ENCODE results near the gene TCEA2.

TCEA2 gene

DNA sequence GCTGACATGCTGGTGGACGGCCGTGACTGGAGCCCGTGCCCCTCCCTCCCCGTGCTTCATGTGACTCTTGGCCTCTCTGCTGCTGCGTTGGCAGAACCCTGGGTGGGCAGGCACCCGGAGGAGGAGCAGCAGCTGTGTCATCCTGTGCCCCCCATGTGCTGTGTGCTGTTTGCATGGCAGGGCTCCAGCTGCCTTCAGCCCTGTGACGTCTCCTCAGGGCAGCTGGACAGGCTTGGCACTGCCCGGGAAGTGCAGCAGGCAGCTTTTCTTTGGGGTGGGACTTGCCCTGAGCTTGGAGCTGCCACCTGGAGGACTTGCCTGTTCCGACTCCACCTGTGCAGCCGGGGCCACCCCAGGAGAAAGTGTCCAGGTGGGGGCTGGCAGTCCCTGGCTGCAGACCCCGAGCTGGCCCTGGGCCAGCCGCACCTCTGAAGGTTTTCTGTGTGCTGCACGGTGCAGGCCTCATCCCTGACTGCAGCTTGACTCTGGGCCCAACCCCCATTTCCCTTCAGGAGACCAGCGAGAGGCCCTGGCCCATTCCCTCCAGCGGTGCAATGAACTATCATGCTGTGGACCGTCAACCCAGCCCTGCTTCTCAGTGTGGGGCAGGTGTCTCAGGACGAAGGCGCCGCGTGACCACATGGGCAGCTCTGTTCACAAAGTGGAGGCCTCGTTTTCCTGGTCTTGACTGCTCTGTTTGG, 36.2 kb downstream of the TCEA2 start:
- no peak for DNase-seq

DNA sequence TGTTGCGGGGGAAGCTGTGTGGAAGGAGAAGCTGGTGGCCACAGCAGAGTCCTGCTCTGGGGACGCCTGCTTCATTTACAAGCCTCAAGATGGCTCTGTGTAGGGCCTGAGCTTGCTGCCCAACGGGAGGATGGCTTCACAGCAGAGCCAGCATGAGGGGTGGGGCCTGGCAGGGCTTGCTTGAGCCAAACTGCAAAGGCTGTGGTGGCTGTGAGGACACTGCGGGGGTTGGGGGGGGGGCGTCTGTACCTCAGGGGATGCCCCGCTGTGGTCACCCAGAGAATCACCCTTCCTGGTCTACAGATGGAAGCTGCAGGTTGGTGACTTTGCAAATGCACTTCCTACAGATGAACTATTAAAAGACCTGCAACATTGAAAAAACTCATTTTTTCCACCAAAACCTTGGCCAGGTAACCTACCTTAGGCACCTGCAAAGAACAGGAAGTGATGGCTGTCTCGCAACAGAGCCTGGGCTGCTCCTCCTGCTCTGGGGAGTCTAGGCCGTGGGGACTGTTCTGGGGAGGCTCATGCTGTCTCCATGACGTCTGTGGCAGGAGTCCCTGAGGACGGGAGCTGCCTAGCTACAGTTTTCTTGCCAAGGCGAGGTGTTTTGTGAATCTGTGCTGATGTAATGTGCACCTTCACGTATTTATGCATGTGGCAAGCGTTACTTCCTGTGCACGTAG, 37.0 kb downstream of the TCEA2 start:
- no peak for DNase-seq

DNA sequence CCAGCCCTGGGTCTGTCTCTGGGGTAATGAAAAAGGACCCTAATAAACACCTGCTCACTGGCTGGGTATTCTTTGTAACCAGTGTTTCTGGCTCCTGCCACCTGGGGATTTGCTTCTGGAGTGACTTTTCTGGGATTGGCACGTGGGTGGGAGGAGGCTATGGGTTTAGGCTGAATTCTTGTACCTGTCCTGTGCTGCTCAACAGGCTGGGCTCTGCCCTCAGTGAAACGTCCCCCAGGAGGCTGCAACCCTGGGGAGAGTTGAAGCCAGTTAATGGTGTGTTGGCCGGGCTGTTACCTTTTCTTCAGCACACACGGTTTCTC, 37.5 kb downstream of the TCEA2 start:
- DNase-seq, result no peak

DNA sequence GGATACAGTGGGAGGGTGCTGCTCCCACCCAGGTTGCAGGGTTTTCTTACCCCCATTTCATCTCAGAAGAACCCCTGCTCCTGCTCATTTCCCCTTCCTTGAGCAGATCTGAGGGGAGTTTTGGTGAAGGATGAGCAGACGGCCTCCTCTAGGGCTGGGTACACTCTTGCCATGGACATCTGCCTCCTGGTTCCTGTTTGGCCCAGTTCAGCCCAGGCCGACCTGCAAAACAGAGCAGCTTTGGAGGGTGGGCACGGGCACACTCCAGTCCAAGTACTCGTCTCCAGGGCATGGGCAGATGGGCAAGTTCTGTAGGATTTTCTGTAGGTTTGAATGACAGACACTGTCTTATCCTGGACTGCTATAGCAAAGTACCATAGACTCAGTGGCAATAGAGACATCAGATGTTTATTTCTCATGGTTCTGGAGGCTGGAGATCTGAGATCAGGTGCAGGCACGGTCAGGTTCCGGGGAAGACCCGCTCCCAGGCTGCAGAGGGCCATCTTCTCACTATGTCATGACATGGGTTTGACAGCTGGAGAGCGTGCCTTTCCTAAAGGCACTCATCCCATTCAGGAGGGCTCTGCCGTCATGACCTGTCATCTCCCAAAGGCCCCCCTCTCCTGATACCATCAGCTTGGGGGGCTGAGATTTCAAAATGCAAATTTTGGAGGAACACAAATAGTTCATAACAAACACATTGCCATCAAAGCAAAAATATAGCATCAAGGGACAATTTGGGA, 38.1 kb downstream of the TCEA2 start:
- DNase-seq, result no peak

DNA sequence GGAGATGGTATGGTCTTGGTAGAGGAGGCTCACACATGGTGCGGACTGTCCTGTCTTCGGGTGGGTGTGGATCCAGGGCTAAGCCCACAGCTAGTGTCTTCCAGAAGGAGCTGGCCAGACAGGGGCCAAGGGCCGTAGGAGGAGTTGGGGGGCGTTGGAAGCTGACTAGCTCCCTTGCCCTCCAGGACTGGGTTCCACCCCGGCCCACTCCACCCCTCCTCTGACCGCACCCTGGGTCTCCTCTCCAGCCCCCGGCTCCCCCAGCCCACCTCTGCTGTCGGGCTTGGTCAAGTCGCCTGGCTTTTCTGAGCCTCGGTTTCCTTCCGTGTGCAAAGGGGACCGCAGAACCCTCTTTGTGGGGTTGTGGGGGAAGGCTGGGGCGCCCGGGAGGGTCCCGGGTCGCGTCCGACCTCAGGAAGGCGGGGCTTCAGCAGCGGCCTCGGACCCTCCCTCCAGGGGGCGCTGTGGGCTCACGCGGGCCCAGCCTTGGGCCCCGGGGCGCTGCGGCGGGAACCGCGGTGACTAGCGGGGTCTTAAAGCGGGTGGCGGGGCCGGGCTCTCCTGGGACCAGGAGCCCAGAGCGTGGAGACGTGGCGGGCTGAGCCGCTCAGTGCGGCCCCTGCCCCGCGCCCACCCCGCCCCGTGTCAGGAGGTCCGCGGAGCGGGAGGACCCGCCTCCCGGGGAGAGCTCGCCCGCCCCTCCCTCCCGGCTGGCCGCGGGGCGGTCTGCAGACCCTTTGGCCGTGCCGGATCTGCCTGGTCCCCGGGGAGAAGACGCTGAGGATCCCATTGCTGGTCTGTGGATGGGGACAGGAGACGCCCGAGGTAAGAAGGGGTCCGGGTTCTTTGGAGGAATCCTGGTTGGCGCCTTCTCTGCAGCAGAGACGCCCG, 39.0 kb downstream of the TCEA2 start:
- DNase-seq, result peak; percentile 78 to 80

DNA sequence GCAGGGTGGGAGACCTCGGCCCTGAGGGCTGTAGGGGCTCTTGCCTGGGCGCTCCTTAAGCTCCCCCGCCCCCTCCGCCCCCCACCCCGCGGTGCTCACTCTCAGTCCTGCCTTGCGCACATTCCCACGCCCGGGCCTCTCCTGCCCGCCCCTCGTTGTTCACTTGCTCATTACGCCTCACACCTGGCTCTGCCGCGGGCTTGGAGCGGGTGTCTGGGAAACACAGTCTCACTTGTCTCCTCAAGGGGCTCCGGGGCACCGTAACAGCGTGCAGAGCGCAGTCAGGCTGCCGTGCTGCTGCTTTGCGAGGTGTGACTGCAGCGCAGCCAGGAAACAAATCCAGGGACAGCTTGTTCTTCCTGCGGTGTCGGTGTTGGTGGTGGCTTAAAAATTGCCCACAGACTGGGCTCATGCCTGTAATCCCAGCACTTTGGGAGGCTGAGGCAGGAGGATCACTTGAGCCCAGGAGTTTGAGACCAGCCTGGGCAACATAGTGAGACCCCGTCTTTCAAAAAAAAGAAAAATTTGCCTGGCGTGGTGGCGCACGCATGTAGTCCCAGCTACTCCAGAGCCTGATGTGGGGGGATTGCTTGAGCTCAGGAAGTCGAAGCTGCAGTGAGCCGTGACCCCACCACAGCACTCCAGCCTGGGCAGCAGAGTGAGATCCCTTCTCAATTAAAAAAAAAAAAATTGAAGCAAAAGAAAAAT, 39.8 kb downstream of the TCEA2 start:
- no peak for DNase-seq

DNA sequence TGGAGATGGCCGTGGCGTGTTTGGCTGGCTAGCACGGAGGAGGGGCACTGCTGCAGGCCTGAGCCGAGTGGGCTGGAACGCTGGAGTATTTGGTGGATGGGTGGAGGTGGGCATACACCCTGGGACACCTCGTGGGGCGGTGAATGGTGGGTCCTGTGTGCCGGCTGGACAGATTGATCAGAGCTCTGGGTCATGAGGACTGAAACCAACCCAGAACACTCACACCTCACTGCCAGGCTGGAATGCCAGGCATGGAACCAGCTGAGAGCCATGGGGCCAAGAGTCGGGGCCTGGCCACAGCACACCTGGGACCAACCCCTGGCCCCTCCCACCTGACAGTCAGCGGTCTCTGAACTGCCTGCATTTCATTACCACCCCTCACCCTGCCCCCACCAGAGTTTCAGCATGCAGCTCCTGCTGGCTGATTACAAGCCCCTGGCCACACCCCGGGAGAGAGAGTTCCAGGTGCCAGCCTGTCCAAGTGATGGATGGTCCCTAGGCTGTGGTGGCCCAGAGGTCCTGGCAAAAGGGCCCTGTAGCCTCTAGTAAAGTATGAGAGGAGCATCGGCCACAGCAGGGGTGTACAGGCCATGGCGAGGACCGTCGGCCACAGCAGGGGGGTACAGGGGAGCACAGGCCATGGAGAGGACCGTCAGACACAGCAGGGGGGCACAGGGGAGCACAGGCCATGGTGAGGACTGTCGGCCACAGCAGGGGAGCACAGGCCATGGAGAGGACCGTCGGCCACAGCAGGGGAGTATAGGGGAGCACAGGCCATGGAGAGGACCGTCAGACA, 41.1 kb downstream of the TCEA2 start:
- peak in 1 of 2 donors; percentile 9 for DNase-seq

DNA sequence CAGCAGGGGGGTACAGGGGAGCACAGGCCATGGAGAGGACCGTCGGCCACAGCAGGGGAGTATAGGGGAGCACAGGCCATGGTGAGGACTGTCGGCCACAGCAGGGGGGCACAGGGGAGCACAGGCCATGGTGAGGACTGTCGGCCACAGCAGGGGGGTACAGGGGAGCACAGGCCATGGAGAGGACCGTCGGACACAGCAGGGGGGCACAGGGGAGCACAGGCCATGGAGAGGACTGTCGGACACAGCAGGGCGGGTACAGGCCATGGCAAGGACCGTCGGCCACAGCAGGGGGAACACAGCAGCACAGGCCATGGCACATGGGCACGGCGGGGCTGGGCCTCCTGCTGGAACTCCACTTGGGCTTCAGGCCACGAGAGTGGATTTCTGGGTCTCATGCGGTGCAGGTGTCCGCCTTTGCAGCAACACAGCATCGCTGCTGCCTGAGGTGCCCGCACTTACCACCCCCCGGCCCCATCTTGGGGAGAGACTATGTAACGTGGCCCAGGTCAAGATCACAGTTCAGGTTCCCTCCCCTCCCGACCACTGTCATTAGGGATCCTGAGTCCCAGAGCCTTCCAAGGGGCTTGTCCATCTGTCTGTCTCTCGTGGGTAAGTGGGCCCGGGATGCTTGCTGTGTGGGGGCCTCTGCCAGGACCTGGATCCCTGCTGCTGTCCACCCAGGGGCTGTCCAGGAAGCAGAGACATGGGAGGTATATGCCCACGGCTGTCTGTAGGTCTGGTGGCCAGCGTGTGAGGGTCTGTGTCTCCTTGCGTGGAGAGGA, 41.9 kb downstream of the TCEA2 start:
- peak in 1 of 2 donors; percentile 15 for DNase-seq

DNA sequence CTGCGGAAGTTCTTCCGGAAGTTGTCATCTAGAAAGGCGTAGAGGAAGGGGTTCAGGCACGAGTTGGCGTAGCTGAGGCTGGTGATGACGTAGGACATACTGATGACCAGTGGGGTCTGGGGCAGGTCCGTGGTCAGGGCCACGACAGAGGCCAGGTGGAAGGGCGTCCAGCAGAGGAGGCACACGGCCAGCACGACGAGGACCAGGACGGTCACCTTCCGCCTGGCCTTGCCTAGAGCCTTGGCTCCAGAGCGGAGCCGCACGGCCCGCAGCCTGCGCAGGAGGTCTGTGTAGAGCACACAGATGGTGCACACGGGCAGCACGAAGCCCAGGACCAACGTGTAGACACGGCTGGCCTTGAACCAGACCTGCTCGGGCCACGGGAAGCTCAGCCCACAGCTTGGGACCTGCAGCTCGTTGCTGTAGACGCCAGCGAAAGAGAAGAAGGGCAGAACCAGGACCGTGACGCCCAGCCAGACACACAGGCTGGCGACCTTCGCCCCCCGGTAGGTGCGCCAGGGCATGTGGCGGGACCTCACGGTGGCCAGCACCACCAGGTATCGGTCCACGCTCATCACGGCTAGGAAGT, 42.9 kb downstream of the TCEA2 start:
- DNase-seq, result no peak

DNA sequence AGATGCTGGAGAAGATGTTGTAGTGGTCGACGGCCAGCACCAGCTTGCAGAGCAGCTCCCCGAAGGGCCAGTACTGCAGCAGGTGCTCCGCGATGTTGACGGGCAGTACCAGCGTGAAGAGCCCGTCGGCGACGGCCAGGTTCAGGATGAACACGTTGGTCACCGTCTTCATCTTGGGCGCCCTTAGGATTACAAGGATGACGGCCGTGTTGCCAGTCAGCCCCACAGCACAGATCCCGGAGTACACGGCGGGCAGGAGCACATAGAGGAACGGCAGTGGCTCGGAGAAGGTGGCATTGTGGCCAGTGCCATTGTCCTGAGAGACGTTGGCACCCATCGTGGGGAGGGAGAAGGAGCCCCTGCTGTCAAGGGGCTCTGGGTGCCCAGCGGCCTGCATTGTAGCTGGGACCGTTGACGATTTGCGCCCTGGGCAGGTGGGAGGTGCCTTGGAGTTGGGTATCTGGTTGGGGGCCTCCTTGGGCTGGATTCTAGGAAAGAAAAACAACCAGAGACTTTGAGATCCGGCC, 43.5 kb downstream of the TCEA2 start:
- no peak for DNase-seq

DNA sequence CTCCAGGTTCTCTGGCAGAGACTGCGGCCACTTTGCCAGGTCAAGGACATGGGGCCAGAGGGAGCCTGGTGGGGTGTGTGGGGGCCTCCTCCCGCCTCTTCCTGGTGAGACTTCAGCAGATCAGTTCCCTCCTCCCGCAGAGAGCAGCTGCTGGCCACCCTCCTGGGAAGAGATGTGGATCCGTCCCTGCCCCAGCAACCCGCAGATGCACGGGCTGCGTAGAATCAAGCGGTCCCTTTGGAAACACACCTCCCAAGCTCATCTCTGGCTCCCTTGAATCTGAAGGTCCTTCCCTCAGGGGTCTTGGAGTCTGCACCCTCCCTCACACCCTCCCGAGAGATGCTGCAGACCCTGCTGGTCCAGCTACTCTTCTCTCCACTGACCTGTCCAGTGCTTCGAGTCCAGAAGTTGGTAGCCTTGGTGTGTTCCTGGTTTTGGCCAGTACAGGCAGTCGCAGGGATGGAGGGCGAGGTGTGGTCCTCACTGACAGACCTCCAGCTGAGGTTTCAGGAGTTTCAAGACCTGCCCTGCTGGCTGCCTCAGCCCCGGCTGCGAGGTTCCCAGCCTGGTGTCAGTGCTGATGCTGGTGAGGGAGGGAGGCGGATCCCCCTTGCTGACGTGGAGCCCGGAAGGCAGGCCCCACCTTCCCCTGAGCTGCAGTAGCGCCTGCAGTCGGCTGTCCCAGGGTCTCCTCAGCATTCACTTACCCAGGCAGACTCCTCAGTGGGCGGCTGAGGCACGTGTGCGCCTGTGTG, 44.2 kb downstream of the TCEA2 start, which contains the start of gene NPBWR2:
Gene NPBWR2, minus strand, starts transcription at position 585 of the 755 bp plus-strand sequence. CDS start 734 bp downstream, outside the sequence.
- DNase-seq, result peak in 1 of 2 donors; percentile 26

DNA sequence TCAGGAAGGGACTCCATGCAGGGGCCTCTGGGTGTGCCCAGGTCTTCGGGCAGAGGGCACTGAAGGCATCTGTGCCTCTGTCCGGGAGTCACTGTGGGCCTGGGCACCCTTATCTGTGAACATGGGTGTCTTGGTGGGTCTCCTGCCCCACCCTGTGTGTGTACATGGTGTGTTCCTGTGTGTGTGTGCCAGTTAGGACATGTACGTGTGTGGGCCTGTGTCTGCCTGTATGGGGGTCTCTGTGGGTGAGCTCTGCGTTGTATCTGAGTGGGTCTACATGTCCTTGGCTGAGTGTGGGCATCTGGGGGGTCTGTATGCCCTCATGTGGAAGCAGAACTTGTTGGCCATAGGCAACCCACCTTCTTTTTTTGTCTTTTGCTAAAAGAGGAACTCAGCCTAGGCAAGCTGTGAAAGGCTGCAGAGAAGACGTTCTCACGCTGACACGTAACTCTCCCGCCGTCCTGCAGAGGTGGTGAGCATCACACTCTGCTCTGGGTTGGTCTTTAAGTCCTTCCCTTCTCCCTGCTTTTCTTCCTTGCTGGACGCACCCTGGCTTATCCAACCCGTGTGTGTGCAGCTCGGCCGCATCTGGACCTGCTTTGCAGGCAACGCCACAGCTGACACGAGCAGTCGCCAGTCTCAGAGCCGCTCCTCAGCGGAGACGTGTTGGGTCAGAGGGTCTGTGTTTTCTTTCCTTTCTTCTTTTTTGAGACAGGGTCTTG, 44.9 kb downstream of the TCEA2 start:
- peak in 1 of 2 donors; percentile 13 for DNase-seq

DNA sequence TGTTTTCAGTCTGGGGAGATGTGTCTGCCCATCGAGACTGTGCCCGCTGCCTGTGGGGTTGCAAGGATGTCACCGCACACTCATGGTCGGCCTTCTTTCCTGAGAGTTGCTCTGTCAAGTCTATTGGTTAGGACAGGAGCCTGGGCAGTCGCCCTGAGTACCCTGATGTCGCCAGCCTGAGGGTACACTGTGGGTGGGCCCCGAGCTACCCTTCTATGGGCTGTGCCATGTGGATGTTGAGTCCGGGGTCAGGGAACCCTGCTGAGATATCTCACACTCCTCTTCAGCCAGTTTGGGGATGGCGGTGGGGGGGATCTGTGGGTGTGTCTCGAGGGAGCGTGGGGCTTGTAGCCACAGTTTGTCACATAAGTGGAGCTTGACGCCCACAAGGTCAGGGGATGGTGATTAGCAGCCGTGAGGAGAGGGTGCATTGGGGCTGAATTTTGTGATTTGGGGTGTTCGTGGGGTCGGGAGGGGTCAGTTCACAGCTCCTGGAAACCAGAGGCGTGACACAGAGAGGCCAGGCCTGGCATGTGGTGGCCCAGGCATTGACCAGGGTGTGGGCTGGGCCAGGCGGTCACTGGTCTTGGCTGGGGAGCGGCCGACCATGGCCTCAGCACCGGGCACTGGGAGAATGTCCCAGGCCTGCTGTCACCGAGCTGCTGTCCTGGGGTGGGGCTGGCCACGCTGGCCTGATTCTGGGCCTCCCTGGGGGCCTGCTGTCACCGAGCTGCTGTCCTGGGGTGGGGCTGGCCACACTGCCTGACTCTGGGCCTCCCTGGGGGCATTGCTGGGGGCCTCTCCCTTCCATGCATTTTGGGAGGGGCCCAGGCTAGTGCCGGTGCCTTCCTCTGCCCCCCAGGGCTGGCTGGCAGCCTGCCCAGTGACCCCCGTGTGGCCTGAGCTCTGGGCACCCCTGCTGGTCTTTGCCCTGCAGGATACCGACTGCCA, 46.0 kb downstream of the TCEA2 start:
- DNase-seq, result peak in 1 of 2 donors; percentile 12

DNA sequence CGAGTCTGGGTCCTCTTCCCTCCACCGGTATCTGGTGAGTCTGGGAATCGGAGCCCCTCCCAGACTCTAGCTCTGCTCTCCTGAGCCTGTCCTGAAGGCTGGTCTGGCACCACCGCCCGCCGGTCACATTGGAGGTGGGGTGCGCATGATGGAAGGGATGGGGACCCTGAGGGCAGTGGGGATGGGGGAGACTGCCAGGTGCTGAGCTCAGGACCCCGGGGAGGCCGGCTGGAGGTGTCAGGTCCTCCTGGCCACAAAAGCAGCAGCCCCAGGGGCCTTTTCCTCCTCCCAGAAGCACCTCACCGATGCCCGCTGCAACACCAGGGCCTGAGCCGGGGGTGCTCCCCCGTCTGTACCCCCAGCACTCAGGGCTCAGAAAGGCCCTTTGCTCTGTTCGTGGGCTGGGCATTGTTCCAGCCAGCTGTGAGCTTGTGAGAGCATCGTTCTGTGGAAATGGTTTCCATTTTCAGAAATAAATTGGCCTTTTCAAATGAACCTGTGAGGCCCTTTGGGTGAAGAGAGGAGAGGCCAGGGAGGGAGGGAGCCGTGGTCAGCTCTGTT, 46.9 kb downstream of the TCEA2 start:
- DNase-seq, result peak in 1 of 2 donors; percentile 13

DNA sequence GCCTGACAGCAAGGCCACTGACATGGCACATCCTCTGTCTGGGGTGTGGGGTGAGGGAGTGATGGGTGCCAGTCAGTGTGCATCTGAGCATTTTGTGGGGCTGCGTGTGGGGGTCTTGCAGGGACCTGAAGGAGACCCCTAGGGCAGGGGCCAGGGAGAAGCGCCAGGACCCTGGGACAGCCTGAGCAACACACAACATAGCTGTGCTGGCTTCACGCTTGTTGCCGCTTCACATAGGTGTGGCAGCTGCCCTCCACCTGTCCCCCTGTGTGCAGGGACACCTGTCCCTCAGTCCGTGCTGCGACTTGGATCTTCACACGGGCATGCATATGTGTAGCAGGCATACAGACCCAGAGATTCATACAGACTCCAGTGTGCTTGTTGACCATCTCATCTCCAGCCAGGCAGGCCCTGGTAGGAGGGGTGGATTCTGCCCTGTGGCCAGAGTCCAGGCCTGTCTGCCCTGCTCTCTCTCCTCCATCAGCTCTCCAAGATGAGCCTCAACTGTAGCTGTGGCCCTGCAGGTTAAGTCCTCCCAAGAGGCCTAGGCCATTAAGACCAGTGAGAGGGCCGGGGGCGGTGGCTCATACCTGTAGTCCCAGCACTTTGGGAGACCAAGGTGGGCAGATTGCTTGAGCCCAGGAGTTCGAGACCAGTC, 47.5 kb downstream of the TCEA2 start:
- peak in 1 of 2 donors; percentile 14 for DNase-seq
